H9 (cell line): Measurements from ENCODE around the gene DCAF6. TPM values are rescaled to one million over a fixed set of nuclear protein-coding genes. Genes with fewer than 3 reads are reported as not detected.

ENCODE experiments used
- DNase-seq: peaks from one replicate; pipeline ENCODE4 v3.0.0-alpha.2; 2017
- H2AFZ ChIP-seq: one replicate; pipeline ENCODE4 v1.6.1; 2013; ENCODE audit warnings: mild to moderate bottlenecking, low read length, control low read depth, moderate library complexity
- H2AK5ac ChIP-seq: 2 replicates; pipeline ENCODE4 v1.6.1; 2013; ENCODE audit warnings: low read length, control low read depth, mixed read lengths; ENCODE audit not compliant: insufficient read length
- H2BK120ac ChIP-seq: one replicate; pipeline ENCODE4 v1.6.1; 2013; ENCODE audit warnings: low read depth, mild to moderate bottlenecking, low read length, control low read depth, inconsistent platforms; ENCODE audit not compliant: poor library complexity, severe bottlenecking
- H2BK12ac ChIP-seq: 2 replicates; pipeline ENCODE4 v1.6.1; 2013; ENCODE audit warnings: low read length, control low read depth, mixed read lengths, low read depth; ENCODE audit not compliant: insufficient read length
- H2BK15ac ChIP-seq: 2 replicates; pipeline ENCODE4 v1.6.1; 2013; ENCODE audit warnings: low read depth, low read length, control low read depth
- H2BK20ac ChIP-seq: one replicate; pipeline ENCODE4 v1.6.1; 2013; ENCODE audit warnings: low read depth, mild to moderate bottlenecking, low read length, control low read depth, inconsistent platforms; ENCODE audit not compliant: poor library complexity, severe bottlenecking
- H2BK5ac ChIP-seq: 2 replicates; pipeline ENCODE4 v1.6.1; 2013; ENCODE audit warnings: low read length, control low read depth, mixed read lengths; ENCODE audit not compliant: insufficient read length
- H3K14ac ChIP-seq: 2 replicates; pipeline ENCODE4 v1.6.1; 2013; ENCODE audit warnings: low read length, control low read depth; ENCODE audit not compliant: insufficient read depth
- H3K18ac ChIP-seq: 2 replicates; pipeline ENCODE4 v1.6.1; 2013; ENCODE audit warnings: low read depth, mild to moderate bottlenecking, mixed read lengths, low read length, control low read depth; ENCODE audit not compliant: insufficient read length
- H3K23ac ChIP-seq: 2 replicates; pipeline ENCODE4 v1.6.1; 2013; ENCODE audit warnings: low read length, control low read depth, mixed read lengths, low read depth; ENCODE audit not compliant: insufficient read length
- H3K23me2 ChIP-seq: 2 replicates; pipeline ENCODE4 v1.6.1; 2013; ENCODE audit warnings: low read depth, mild to moderate bottlenecking, mixed read lengths, low read length, control low read depth; ENCODE audit not compliant: insufficient read length, poor library complexity, severe bottlenecking
- H3K27ac ChIP-seq: 2 replicates; pipeline ENCODE4 v1.5.1; 2013; ENCODE audit warnings: low read length, control low read depth, mixed read lengths, low read depth; ENCODE audit not compliant: insufficient read length
- H3K27me3 ChIP-seq: 2 replicates; pipeline ENCODE4 v1.6.1; 2013; ENCODE audit warnings: low read length, control low read depth, inconsistent platforms; ENCODE audit not compliant: insufficient read depth
- H3K4ac ChIP-seq: 2 replicates; pipeline ENCODE4 v1.6.1; 2013; ENCODE audit warnings: low read depth, mild to moderate bottlenecking, control low read depth, inconsistent platforms, low read length, moderate library complexity
- H3K4me1 ChIP-seq: 2 replicates; pipeline ENCODE4 v1.6.1; 2013; ENCODE audit warnings: low read length, control low read depth, inconsistent platforms; ENCODE audit not compliant: insufficient read depth
- H3K4me2 ChIP-seq: 2 replicates; pipeline ENCODE4 v1.6.1; 2013; ENCODE audit warnings: low read length, control low read depth, mixed read lengths; ENCODE audit not compliant: insufficient read length, insufficient read depth
- H3K56ac ChIP-seq: 2 replicates; pipeline ENCODE4 v1.6.1; 2013; ENCODE audit warnings: low read depth, mild to moderate bottlenecking, mixed read lengths, low read length, control low read depth; ENCODE audit not compliant: insufficient read length
- H3K79me1 ChIP-seq: 2 replicates; pipeline ENCODE4 v1.6.1; 2013; ENCODE audit warnings: low read depth, mild to moderate bottlenecking, moderate library complexity, low read length, control low read depth, inconsistent platforms; ENCODE audit not compliant: insufficient read depth, poor library complexity, severe bottlenecking
- H3K79me2 ChIP-seq: 2 replicates; pipeline ENCODE4 v1.6.1; 2013; ENCODE audit warnings: low read length, control low read depth, inconsistent platforms; ENCODE audit not compliant: insufficient read depth
- H3K9ac ChIP-seq: 2 replicates; pipeline ENCODE4 v1.6.1; 2013; ENCODE audit warnings: low read length, control low read depth, mixed read lengths; ENCODE audit not compliant: insufficient read length; ENCODE audit errors: extremely low read depth
- H3K9me3 ChIP-seq: one replicate; pipeline ENCODE4 v1.6.1; 2013; ENCODE audit warnings: low read depth, low read length, inconsistent platforms; ENCODE audit not compliant: control insufficient read depth
- H3T11ph ChIP-seq: one replicate; pipeline ENCODE4 v1.6.1; 2013; ENCODE audit warnings: mild to moderate bottlenecking, low read length, control low read depth, inconsistent platforms
- H4K20me1 ChIP-seq: one replicate; pipeline ENCODE4 v1.6.1; 2013; ENCODE audit not compliant: control insufficient read depth, insufficient read length, insufficient read depth
- H4K5ac ChIP-seq: 2 replicates; pipeline ENCODE4 v1.6.1; 2013; ENCODE audit warnings: low read depth, mild to moderate bottlenecking, mixed read lengths, low read length, control low read depth; ENCODE audit not compliant: insufficient read length
- H4K8ac ChIP-seq: replicated peaks from 2 replicates; pipeline ENCODE4 v1.6.1; 2013; ENCODE audit warnings: low read length, control low read depth, mixed read lengths, low read depth; ENCODE audit not compliant: insufficient read length
- H4K91ac ChIP-seq: 2 replicates; pipeline ENCODE4 v1.6.1; 2013; ENCODE audit warnings: low read depth, mild to moderate bottlenecking, moderate library complexity, mixed read lengths, low read length, control low read depth; ENCODE audit not compliant: insufficient read length
- H3K27ac Mint-ChIP-seq, 3 experiments: 2 replicates in 2 of 3; 3 replicates in 1 of 3; pipeline ENCODE4 v1.8.0; 2020 to 2021; ENCODE audit warnings: mixed read lengths in 3 of 3, mild to moderate bottlenecking in 1 of 3, moderate library complexity in 1 of 3
- H3K27me3 Mint-ChIP-seq: 2 replicates; pipeline ENCODE4 v1.8.0; 2021; ENCODE audit warnings: low read depth, mild to moderate bottlenecking, moderate library complexity, mixed read lengths
- H3K36me3 Mint-ChIP-seq, 3 experiments: 2 replicates in 2 of 3; 3 replicates in 1 of 3; pipeline ENCODE4 v1.8.0; 2020 to 2021; ENCODE audit warnings: low read depth in 3 of 3, mixed read lengths in 3 of 3; ENCODE audit not compliant: insufficient read depth in 1 of 3
- H3K4me1 Mint-ChIP-seq, 2 experiments: 2 replicates each; pipeline ENCODE4 v1.8.0; 2020; ENCODE audit warnings: mixed read lengths in 2 of 2
- H3K4me3 Mint-ChIP-seq, 2 experiments: 2 replicates in 1 of 2; 3 replicates in 1 of 2; pipeline ENCODE4 v1.8.0; 2020 to 2021; ENCODE audit warnings: mild to moderate bottlenecking in 2 of 2, mixed read lengths in 2 of 2, moderate library complexity in 1 of 2
- H3K9me3 Mint-ChIP-seq, 2 experiments: 2 replicates in 1 of 2; 3 replicates in 1 of 2; pipeline ENCODE4 v1.8.0; 2020; ENCODE audit warnings: mild to moderate bottlenecking in 2 of 2, mixed read lengths in 2 of 2, moderate library complexity in 1 of 2
- total RNA-seq: library from RNA; stranded (reverse); gene quantifications from 2 replicates; pipeline ENCODE4 v1.2.1, GENCODE V29; 2021
- TF ChIP-seq, protein P1 (sequence below): fragments of 200-600 bp; sonication (generic); conservative IDR thresholded peaks from 3 replicates; pipeline ENCODE4 v1.8.0; 2021; ENCODE audit warnings: antibody characterized with exemption, mild to moderate bottlenecking

The DCAF6 gene
- total RNA-seq, 1 experiment from 2014 or later = 16.0 TPM

DNA sequence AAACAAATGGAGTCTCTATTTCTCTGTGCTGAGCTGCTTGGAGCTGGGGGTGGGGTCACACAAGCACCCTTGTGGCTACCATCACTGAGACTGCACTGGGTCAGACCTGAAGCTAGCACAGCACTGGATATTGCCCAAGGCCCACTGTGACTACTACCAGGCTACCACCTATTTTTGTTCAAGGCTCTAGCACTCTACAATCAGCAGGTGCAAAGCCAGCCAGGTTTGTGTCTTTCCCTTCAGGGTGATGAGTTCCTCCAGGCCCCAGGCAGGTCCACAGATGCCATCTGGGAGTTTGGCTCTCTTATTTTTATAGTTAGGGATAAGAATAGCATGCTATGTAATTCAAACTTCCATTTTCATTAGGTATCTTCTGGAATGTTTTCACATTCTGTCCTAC lies 46.1 kb upstream of the DCAF6 start:
- no peak overlapping the region for H3K9ac ChIP-seq
- H2AFZ ChIP-seq = no peak overlapping the region
- no peak overlapping the region for H4K8ac ChIP-seq
- H4K91ac ChIP-seq = no peak overlapping the region
- no peak overlapping the region for H2BK12ac ChIP-seq
- no peak overlapping the region for H3K23ac ChIP-seq
- no peaks in the 10 kb centered on the region for H3K79me2 ChIP-seq
- no peaks in the 10 kb centered on the region for H3K9me3 ChIP-seq
- no peaks in the 10 kb centered on the region for H3K79me1 ChIP-seq
- no peaks in the 10 kb centered on the region for H3K4me1 Mint-ChIP-seq
- no peaks in the 10 kb centered on the region for H3K4me1 ChIP-seq
- H3T11ph ChIP-seq = no peak overlapping the region
- no peak overlapping the region for H2BK15ac ChIP-seq
- no peak overlapping the region for H2BK5ac ChIP-seq
- H4K5ac ChIP-seq = no peak overlapping the region
- no peak overlapping the region for H3K27ac Mint-ChIP-seq
- TF ChIP-seq, protein P1, sequence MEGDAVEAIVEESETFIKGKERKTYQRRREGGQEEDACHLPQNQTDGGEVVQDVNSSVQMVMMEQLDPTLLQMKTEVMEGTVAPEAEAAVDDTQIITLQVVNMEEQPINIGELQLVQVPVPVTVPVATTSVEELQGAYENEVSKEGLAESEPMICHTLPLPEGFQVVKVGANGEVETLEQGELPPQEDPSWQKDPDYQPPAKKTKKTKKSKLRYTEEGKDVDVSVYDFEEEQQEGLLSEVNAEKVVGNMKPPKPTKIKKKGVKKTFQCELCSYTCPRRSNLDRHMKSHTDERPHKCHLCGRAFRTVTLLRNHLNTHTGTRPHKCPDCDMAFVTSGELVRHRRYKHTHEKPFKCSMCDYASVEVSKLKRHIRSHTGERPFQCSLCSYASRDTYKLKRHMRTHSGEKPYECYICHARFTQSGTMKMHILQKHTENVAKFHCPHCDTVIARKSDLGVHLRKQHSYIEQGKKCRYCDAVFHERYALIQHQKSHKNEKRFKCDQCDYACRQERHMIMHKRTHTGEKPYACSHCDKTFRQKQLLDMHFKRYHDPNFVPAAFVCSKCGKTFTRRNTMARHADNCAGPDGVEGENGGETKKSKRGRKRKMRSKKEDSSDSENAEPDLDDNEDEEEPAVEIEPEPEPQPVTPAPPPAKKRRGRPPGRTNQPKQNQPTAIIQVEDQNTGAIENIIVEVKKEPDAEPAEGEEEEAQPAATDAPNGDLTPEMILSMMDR = no peak
- no peak overlapping the region for H3K27ac ChIP-seq
- DNase-seq = no peak
- no peak overlapping the region for H2BK120ac ChIP-seq
- H3K27me3 Mint-ChIP-seq = no peaks in the 10 kb centered on the region
- H2AK5ac ChIP-seq = no peak overlapping the region
- H3K56ac ChIP-seq = no peak overlapping the region
- no peak overlapping the region for H3K4me2 ChIP-seq
- H2BK20ac ChIP-seq = no peak overlapping the region
- no peak overlapping the region for H3K4me3 Mint-ChIP-seq
- no peak overlapping the region for H3K18ac ChIP-seq
- H4K20me1 ChIP-seq = no peaks in the 10 kb centered on the region
- H3K4ac ChIP-seq = no peak overlapping the region
- no peaks in the 10 kb centered on the region for H3K23me2 ChIP-seq
- no peaks in the 10 kb centered on the region for H3K36me3 Mint-ChIP-seq
- no peaks in the 10 kb centered on the region for H3K27me3 ChIP-seq
- peaks cover 3 to 8% of the 10 kb centered on the region in 2 experiments; a peak in 4 of 5 replicates for H3K9me3 Mint-ChIP-seq
- H3K14ac ChIP-seq = no peak overlapping the region
